HepG2 (cell line): ENCODE measurements around the gene BRD3. TPM values are rescaled to one million over a fixed set of nuclear protein-coding genes. Genes with fewer than 3 reads are reported as not detected.

ENCODE experiments used
- ATAC-seq: fragments of 200-7000 bp; cut with Tn5 transposase; 3 replicates; pipeline ENCODE4 v1.9.1; 2020; ENCODE audit warnings: mild to moderate bottlenecking, moderate library complexity
- BruUV-seq: library from RNA; stranded (reverse); fragments of 400-500 nt; replicated peaks from 2 replicates; lab custom pipeline; 2021; lab: Mats Ljungman, UMichigan
- CTCF ChIA-PET: fragments of 300-600 bp; formaldehyde crosslinking; extraction: SDS; loops from one replicate; lab custom pipeline; 2021; ENCODE audit warnings: low total read pairs, inconsistent platforms, low intra/inter-chr PET ratio; lab: Yijun Ruan, JAX
- POLR2A ChIA-PET: fragments of 350-600 bp; sonication (Branson Sonifier 250); formaldehyde crosslinking; loops from one replicate; lab custom pipeline; 2020; ENCODE audit warnings: antibody characterized with exemption, inconsistent platforms; lab: Yijun Ruan, JAX
- DNase-seq: peaks from one replicate; pipeline ENCODE4 v3.0.0-alpha.2; 2015; ENCODE audit warnings: low spot score
- FAIRE-seq: peaks from 3 replicates; lab custom pipeline; 2011; peaks lifted over from hg19 to GRCh38; lab: Jason Lieb, UNC
- H2AFZ ChIP-seq: one replicate; pipeline ENCODE4 v1.6.1; 2011; ENCODE audit warnings: low read length, inconsistent platforms
- H3K27ac ChIP-seq: fragments of 300-600 bp; 3 replicates; pipeline ENCODE4 v1.8.0; 2011; ENCODE audit warnings: mixed run types, mild to moderate bottlenecking, mixed read lengths, low read length, inconsistent platforms; ENCODE audit not compliant: insufficient read depth; ENCODE audit errors: extremely low read length
- H3K27me3 ChIP-seq, 2 experiments: fragments of 200-600 bp in 1 of 2; 2 replicates in 1 of 2; 3 replicates in 1 of 2; pipeline versions ENCODE4 v1.6.0 to v1.8.0; 2011; ENCODE audit warnings: low read length in 2 of 2, mild to moderate bottlenecking in 2 of 2, moderate library complexity in 2 of 2, inconsistent platforms in 1 of 2; ENCODE audit not compliant: insufficient read depth in 2 of 2, control insufficient read depth in 1 of 2
- H3K36me3 ChIP-seq, 2 experiments: fragments of 200-600 bp in 1 of 2; replicated peaks in 1 of 2; 2 replicates in 1 of 2; 3 replicates in 1 of 2; pipeline versions ENCODE4 v1.5.1 to v1.8.0; 2011; ENCODE audit warnings: low read length in 2 of 2, inconsistent platforms in 1 of 2; ENCODE audit not compliant: insufficient read depth in 2 of 2, control insufficient read depth in 1 of 2
- H3K4me1 ChIP-seq: 2 replicates; pipeline ENCODE4 v1.5.1; 2012; ENCODE audit warnings: low read length, inconsistent platforms; ENCODE audit not compliant: insufficient read depth
- H3K4me2 ChIP-seq: 2 replicates; pipeline ENCODE4 v1.6.0; 2011; ENCODE audit warnings: low read depth, low read length, inconsistent platforms
- H3K4me3 ChIP-seq, 3 experiments: fragments of 200-600 bp in 1 of 3; sonication (generic), shearing (Covaris generic) in 1 of 3; replicated peaks in 1 of 3; 2 replicates each; pipeline ENCODE4 v1.5.1; 2011 to 2016; ENCODE audit warnings: low read length in 3 of 3, inconsistent platforms in 2 of 3, low read depth in 2 of 3, mild to moderate bottlenecking in 2 of 3, control low read depth in 1 of 3, mixed read lengths in 1 of 3; ENCODE audit not compliant: insufficient read depth in 1 of 3
- H3K79me2 ChIP-seq: one replicate; pipeline ENCODE4 v1.6.1; 2011; ENCODE audit warnings: low read length, inconsistent platforms; ENCODE audit not compliant: insufficient read depth
- H3K9ac ChIP-seq: 2 replicates; pipeline ENCODE4 v1.6.0; 2011; ENCODE audit warnings: mild to moderate bottlenecking, low read depth, low read length, inconsistent platforms; ENCODE audit not compliant: insufficient read depth
- H3K9me3 ChIP-seq: 2 replicates; pipeline ENCODE4 v1.5.1; 2012; ENCODE audit warnings: mild to moderate bottlenecking, low read length
- H4K20me1 ChIP-seq: 2 replicates; pipeline ENCODE4 v1.6.0; 2011; ENCODE audit warnings: inconsistent platforms, mild to moderate bottlenecking, low read length, moderate library complexity; ENCODE audit not compliant: insufficient read depth
- KAT8 ChIP-seq: IDR thresholded peaks from 2 replicates; pipeline ENCODE4 v1.6.1; 2016; ENCODE audit warnings: missing genetic modification reagents, missing compliant biosample characterization
- MXD4 ChIP-seq: IDR thresholded peaks from 2 replicates; pipeline ENCODE4 v1.6.1; 2016; ENCODE audit warnings: mild to moderate bottlenecking, missing biosample characterization, missing genetic modification reagents
- PHF8 ChIP-seq: sonication (generic); formaldehyde crosslinking; IDR thresholded peaks from 2 replicates; pipeline ENCODE4 v1.5.0; 2020; ENCODE audit warnings: missing genetic modification reagents
- SP1 ChIP-seq, 2 experiments: fragments of 450-650 bp in 1 of 2; sonication (generic) in 1 of 2; formaldehyde crosslinking in 1 of 2; IDR thresholded peaks; 2 replicates each; pipeline versions ENCODE4 v1.4.0 to v1.6.1; 2016 to 2020; ENCODE audit warnings: missing genetic modification reagents in 1 of 2
- SRSF9 ChIP-seq: fragments of 200-400 bp; formaldehyde crosslinking; IDR thresholded peaks from 2 replicates; pipeline ENCODE4 v1.6.1; 2018; ENCODE audit warnings: borderline replicate concordance, mild to moderate bottlenecking, low read depth, low read length; ENCODE audit not compliant: insufficient read depth, poor library complexity, severe bottlenecking
- TFAP4 ChIP-seq: sonication (generic); IDR thresholded peaks from 2 replicates; pipeline ENCODE4 v1.6.1; 2016; ENCODE audit warnings: low read depth, borderline replicate concordance
- ZC3H4 ChIP-seq: sonication (generic); formaldehyde crosslinking; IDR thresholded peaks from 2 replicates; pipeline ENCODE4 v1.4.0; 2020; ENCODE audit warnings: missing genetic modification reagents, borderline replicate concordance
- ZKSCAN1 ChIP-seq: fragments of 150-350 bp; IDR thresholded peaks from 2 replicates; pipeline ENCODE4 v1.6.1; 2014; ENCODE audit warnings: low read length
- ZNF3 ChIP-seq: IDR thresholded peaks from 2 replicates; pipeline ENCODE4 v1.7.0; 2017; ENCODE audit warnings: inconsistent platforms
- ZNF652 ChIP-seq: IDR thresholded peaks from 2 replicates; pipeline ENCODE4 v1.6.1; 2016; ENCODE audit warnings: low read depth, borderline replicate concordance
- ZNF770 ChIP-seq: sonication (generic); formaldehyde crosslinking; IDR thresholded peaks from 2 replicates; pipeline ENCODE4 v1.5.0; 2020; ENCODE audit warnings: mild to moderate bottlenecking, missing genetic modification reagents
- WGBS: methylation state at CpG from one replicate; pipeline ENCODE4 v1.1.6; 2017; ENCODE audit warnings: low lambda C conversion rate; 5-methylcytosine and 5-hydroxymethylcytosine counted together
- in situ Hi-C: cut with HindIII; loops from 2 replicates; pipeline ENCODE4 v1.10.0; 2017; ENCODE audit warnings: low pct_unique_long_range_greater_than_20kb; ENCODE audit not compliant: extremely low pct_ligation_motif_present
- intact Hi-C: fragments of 100-400 bp; cut with micrococcal nuclease; formaldehyde crosslinking; loops from one replicate; pipeline ENCODE4 v1.10.0; 2022; ENCODE audit not compliant: unreplicated experiment
- polyA plus RNA-seq, 8 experiments: library from polyadenylated mRNA; depleted of rRNA in 3 of 8; stranded (reverse) in 7 of 8; unstranded in 1 of 8; fragments of >200 nt; fragmentation: Illumina TruSeq in 4 of 8; extraction: Trizol in 4 of 8; gene quantifications; 2 replicates each; pipeline versions ENCODE4 v1.2.1 to v1.2.3, GENCODE V29; 2011 to 2016; ENCODE audit warnings: low read depth in 4 of 8, missing spikeins in 1 of 8, mixed read lengths in 1 of 8; ENCODE audit not compliant: insufficient read depth in 1 of 8
- total RNA-seq, 5 experiments: library from RNA; depleted of rRNA; stranded (reverse); fragments of >200 nt; fragmentation: Illumina TruSeq; extraction: Trizol; gene quantifications; 2 replicates each; pipeline ENCODE4 v1.2.3, GENCODE V29; 2016; ENCODE audit warnings: low read depth in 1 of 5

BRD3 gene
- total and polyA plus RNA-seq, 2 of the 13 experiments (the other 11 are each of a cell fraction or from before 2014, with no cell fraction given): 5.9 to 12.9 TPM

GRCh38 chr9:133997584-133997983 is 70.2 kb downstream of the BRD3 start:
- no TSS peak for BruUV-seq
- POLR2A ChIA-PET: no interaction called here

More at GRCh38 chr9:133997584-133997983, 70.2 kb downstream of the BRD3 start:
- in situ Hi-C loops: no loop called here
- Histone ChIP-seq H3K9ac (no peak overlapping the region), H3K4me2 (no peak overlapping the region), H4K20me1 (0 out of 2 replicates have a peak, but pooled peaks cover 4% of the 10 kb centered on the region), H3K79me2 (no peaks in the 10 kb centered on the region), H3K27ac (no peak overlapping the region), H3K36me3 (no peaks in the 10 kb centered on the region), H3K27me3 (no peaks in the 10 kb centered on the region; a peak in 1 of 5 replicates), H2AFZ (no peak overlapping the region), H3K9me3 (no peaks in the 10 kb centered on the region), H3K4me3 (no peak overlapping the region), H3K4me1 (peaks cover 25% of the 10 kb centered on the region)
- DNase-seq: no peak
- 29% methylated on average over 2 of the region's 2 CpGs for WGBS
- CTCF ChIA-PET: no interaction called here
- intact Hi-C loops: no loop called here
- FAIRE-seq: no peak
- TF ChIP-seq ZC3H4 (CRISPR knock-in tag) (no peak), TFAP4 (no peak), ZNF3 (CRISPR knock-in tag) (no peak), MXD4 (CRISPR knock-in tag) (no peak), SRSF9 (no peak), PHF8 (CRISPR knock-in tag) (no peak), ZKSCAN1 (no peak), SP1 (IDR thresholded peaks at IDR 0.05) (no peak), SP1 (CRISPR knock-in tag; IDR thresholded peaks at IDR 0.05) (no peak), KAT8 (CRISPR knock-in tag) (no peak), ZNF770 (CRISPR knock-in tag) (no peak), ZNF652 (CRISPR knock-in tag) (no peak)
- TF ChIP-seq, all 625 proteins: peak for 0
- no peak for ATAC-seq
